IPS DF 19.7 (cell line): Measurements from ENCODE around the gene APBB2.
A peak's percentile ranks its signal among the peaks of the same experiment; 100 is the strongest.

Source experiments
- DNase-seq: peaks from one replicate; pipeline ENCODE4 v3.0.0-alpha.2; 2013; ENCODE audit warnings: low read depth, low spot score

The APBB2 gene

GRCh38 chr4:41136456-41136855, 77.9 kb downstream of the APBB2 start:
- no peak for DNase-seq

- DNase-seq: no peak
Observed at GRCh38 chr4:41135801-41136200, 78.5 kb downstream of the APBB2 start.

GRCh38 chr4:41134581-41134980, 79.8 kb downstream of the APBB2 start:
- DNase-seq: no peak

- no peak for DNase-seq
Observed at GRCh38 chr4:41133454-41134018, 80.8 kb downstream of the APBB2 start.

GRCh38 chr4:41132055-41132683, 82.2 kb downstream of the APBB2 start:
- no peak for DNase-seq

GRCh38 chr4:41129936-41130440, 84.4 kb downstream of the APBB2 start:
- no peak for DNase-seq

GRCh38 chr4:41129128-41129754, 85.1 kb downstream of the APBB2 start:
- DNase-seq: no peak

GRCh38 chr4:41125558-41126311, 88.6 kb downstream of the APBB2 start:
- DNase-seq: no peak

- DNase-seq: peak; percentile 65
Observed at GRCh38 chr4:41124916-41125548, 89.3 kb downstream of the APBB2 start.

GRCh38 chr4:41122775-41123174, 91.6 kb downstream of the APBB2 start:
- no peak for DNase-seq

- DNase-seq: no peak
Observed at GRCh38 chr4:41122309-41122708, 92.0 kb downstream of the APBB2 start.

- DNase-seq: no peak
Observed at GRCh38 chr4:41121906-41122305, 92.4 kb downstream of the APBB2 start.

GRCh38 chr4:41120297-41121217, 93.8 kb downstream of the APBB2 start:
- DNase-seq: no peak

- DNase-seq: no peak
Observed at GRCh38 chr4:41119867-41120295, 94.5 kb downstream of the APBB2 start.

GRCh38 chr4:41111791-41112190, 102.6 kb downstream of the APBB2 start:
- DNase-seq: no peak

- DNase-seq: no peak
Observed at GRCh38 chr4:41110050-41110449, 104.3 kb downstream of the APBB2 start.

- no peak for DNase-seq
Observed at GRCh38 chr4:41108481-41108880, 105.9 kb downstream of the APBB2 start.

GRCh38 chr4:41106694-41107419, 107.5 kb downstream of the APBB2 start:
- no peak for DNase-seq

- DNase-seq: no peak
Observed at GRCh38 chr4:41106081-41106480, 108.3 kb downstream of the APBB2 start.

- no peak for DNase-seq
Observed at GRCh38 chr4:41104155-41104554, 110.2 kb downstream of the APBB2 start.
